K562 (cell line): ENCODE results near the gene TXNDC15. TPM values are rescaled to one million over a fixed set of nuclear protein-coding genes. Genes with fewer than 3 reads are reported as not detected.

Experiments
- BACH1 ChIP-seq: fragments of 200-800 bp; sonication (Bioruptor generic); IDR thresholded peaks from 2 replicates; pipeline ENCODE4 v1.6.1; 2016; ENCODE audit warnings: missing genetic modification characterization, missing compliant biosample characterization
- CBX8 ChIP-seq: fragments of 200-600 bp; sonication (generic); IDR thresholded peaks from 2 replicates; pipeline ENCODE4 v1.6.1; 2012; ENCODE audit warnings: borderline replicate concordance, mixed run types, low read depth, mild to moderate bottlenecking, moderate library complexity, mixed read lengths, low read length, control low read depth, inconsistent platforms; ENCODE audit not compliant: poor library complexity, severe bottlenecking; ENCODE audit errors: extremely low read depth
- CEBPG ChIP-seq, 3 experiments: fragments of 200-800 bp in 1 of 3; sonication (Bioruptor generic) in 1 of 3; sonication (generic) in 1 of 3; formaldehyde crosslinking in 1 of 3; IDR thresholded peaks in 2 of 3; conservative IDR thresholded peaks in 1 of 3; 2 replicates each; pipeline versions ENCODE4 v1.6.1 to v1.8.0; 2016 to 2022; ENCODE audit warnings: missing compliant biosample characterization in 2 of 3, missing genetic modification characterization in 2 of 3, mild to moderate bottlenecking in 1 of 3, missing genetic modification reagents in 1 of 3
- CHD1 ChIP-seq: fragments of 200-600 bp; sonication (generic); IDR thresholded peaks from one replicate; pipeline ENCODE4 v1.6.1; 2012; ENCODE audit warnings: mild to moderate bottlenecking, moderate library complexity, low read length, inconsistent platforms
- EWSR1 ChIP-seq: fragments of 450-650 bp; IDR thresholded peaks from 2 replicates; pipeline ENCODE4 v1.6.1; 2018; ENCODE audit warnings: borderline replicate concordance, mild to moderate bottlenecking, low read depth, moderate library complexity; ENCODE audit not compliant: partially characterized antibody
- MAFK ChIP-seq: IDR thresholded peaks from 2 replicates; pipeline ENCODE4 v1.6.1; 2011; ENCODE audit warnings: low read length, improper control_type of control experiment
- NFATC3 ChIP-seq: fragments of 450-650 bp; IDR thresholded peaks from 2 replicates; pipeline ENCODE4 v1.6.1; 2017; ENCODE audit warnings: mild to moderate bottlenecking
- TAF15 ChIP-seq: fragments of 200-400 bp; formaldehyde crosslinking; IDR thresholded peaks from 2 replicates; pipeline ENCODE4 v1.6.1; 2017; ENCODE audit warnings: mild to moderate bottlenecking, low read depth, low read length, moderate library complexity
- polyA plus RNA-seq, 8 experiments: library from polyadenylated mRNA; depleted of rRNA in 4 of 8; stranded (reverse) in 5 of 8; unstranded in 3 of 8; fragments of >200 nt; fragmentation: Nextera tagmentation in 2 of 8; fragmentation: Illumina TruSeq in 1 of 8; extraction: Ambion mirVana in 2 of 8; extraction: Trizol in 1 of 8; gene quantifications; 2 replicates each; pipeline versions ENCODE4 v1.2.1 to v1.2.3, GENCODE V29; 2011 to 2014; ENCODE audit warnings: inconsistent platforms in 1 of 8, missing spikeins in 1 of 8
- total RNA-seq, 7 experiments: library from RNA; depleted of rRNA in 6 of 7; stranded (reverse); fragments of >200 nt in 6 of 7; fragmentation: Illumina TruSeq in 2 of 7; extraction: Trizol in 2 of 7; gene quantifications; 2 replicates each; pipeline versions ENCODE4 v1.2.1 to v1.2.3, GENCODE V29; 2011 to 2021; ENCODE audit warnings: low replicate concordance in 1 of 7
- TF ChIP-seq, protein P1 (sequence below): fragments of 450-650 bp; IDR thresholded peaks from 2 replicates; pipeline ENCODE4 v1.6.1; 2017; ENCODE audit warnings: antibody characterized with exemption, mild to moderate bottlenecking
- TF ChIP-seq, protein P2 (sequence below), 2 experiments: fragments of 250-450 bp in 1 of 2; fragments of 450-650 bp in 1 of 2; sonication (Bioruptor Pico) in 1 of 2; IDR thresholded peaks; 2 replicates each; pipeline versions ENCODE4 v1.6.1 to v1.8.0; 2016 to 2021; ENCODE audit warnings: mild to moderate bottlenecking in 2 of 2, moderate library complexity in 2 of 2, missing compliant biosample characterization in 1 of 2, missing genetic modification characterization in 1 of 2
- TF ChIP-seq, protein P3 (sequence below), 2 experiments: fragments of 450-650 bp; IDR thresholded peaks; 2 replicates each; pipeline ENCODE4 v1.6.1; 2016; ENCODE audit warnings: mild to moderate bottlenecking in 2 of 2, borderline replicate concordance in 1 of 2, low read depth in 1 of 2, moderate library complexity in 1 of 2

The TXNDC15 gene
- total and polyA plus RNA-seq, 9 of the 15 experiments (the other 6 are each of a cell fraction or from before 2014, with no cell fraction given): 3.0 to 15.4 (median 12.3) TPM

DNA sequence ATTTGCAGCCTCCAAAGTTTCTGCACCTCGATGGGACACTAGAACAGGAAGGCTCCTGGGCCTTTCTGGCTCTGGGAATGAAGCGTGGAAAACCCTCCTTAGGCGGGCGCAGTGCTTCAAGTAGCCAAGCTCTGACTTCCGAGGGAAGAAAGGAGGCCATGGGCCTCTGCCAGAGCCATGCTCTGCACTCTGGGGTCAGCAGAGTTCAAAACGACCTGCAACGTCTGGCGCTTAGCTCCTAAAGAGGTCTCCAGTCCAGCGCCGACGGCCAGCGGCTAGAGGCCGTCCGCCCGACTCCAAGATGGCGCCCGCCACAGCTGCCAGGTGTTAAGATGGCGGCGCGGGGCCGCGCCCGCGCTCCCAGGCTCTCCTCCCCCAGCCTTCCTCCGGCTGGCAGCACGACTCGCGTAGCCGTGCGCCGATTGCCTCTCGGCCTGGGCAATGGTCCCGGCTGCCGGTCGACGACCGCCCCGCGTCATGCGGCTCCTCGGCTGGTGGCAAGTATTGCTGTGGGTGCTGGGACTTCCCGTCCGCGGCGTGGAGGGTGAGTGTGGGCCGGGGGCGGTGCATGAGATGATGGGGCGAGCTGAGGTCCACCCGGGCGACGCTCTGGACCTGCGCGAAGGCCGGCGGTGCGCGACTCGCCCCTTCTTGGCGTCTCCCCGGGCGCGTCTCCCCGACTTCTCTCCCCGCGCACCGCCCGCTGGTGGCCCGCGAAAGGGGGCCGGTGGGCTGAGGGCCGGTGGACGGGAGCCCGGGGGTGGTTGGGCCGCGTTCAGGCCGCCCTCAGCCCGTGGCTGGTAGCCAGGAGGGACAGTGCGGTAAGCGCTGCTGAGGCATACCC lies at the start of gene TXNDC15 (continued):
- TF ChIP-seq, protein P1, sequence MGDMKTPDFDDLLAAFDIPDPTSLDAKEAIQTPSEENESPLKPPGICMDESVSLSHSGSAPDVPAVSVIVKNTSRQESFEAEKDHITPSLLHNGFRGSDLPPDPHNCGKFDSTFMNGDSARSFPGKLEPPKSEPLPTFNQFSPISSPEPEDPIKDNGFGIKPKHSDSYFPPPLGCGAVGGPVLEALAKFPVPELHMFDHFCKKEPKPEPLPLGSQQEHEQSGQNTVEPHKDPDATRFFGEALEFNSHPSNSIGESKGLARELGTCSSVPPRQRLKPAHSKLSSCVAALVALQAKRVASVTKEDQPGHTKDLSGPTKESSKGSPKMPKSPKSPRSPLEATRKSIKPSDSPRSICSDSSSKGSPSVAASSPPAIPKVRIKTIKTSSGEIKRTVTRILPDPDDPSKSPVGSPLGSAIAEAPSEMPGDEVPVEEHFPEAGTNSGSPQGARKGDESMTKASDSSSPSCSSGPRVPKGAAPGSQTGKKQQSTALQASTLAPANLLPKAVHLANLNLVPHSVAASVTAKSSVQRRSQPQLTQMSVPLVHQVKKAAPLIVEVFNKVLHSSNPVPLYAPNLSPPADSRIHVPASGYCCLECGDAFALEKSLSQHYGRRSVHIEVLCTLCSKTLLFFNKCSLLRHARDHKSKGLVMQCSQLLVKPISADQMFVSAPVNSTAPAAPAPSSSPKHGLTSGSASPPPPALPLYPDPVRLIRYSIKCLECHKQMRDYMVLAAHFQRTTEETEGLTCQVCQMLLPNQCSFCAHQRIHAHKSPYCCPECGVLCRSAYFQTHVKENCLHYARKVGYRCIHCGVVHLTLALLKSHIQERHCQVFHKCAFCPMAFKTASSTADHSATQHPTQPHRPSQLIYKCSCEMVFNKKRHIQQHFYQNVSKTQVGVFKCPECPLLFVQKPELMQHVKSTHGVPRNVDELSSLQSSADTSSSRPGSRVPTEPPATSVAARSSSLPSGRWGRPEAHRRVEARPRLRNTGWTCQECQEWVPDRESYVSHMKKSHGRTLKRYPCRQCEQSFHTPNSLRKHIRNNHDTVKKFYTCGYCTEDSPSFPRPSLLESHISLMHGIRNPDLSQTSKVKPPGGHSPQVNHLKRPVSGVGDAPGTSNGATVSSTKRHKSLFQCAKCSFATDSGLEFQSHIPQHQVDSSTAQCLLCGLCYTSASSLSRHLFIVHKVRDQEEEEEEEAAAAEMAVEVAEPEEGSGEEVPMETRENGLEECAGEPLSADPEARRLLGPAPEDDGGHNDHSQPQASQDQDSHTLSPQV: peak; percentile 60
- TF ChIP-seq EWSR1: no peak
- TF ChIP-seq CBX8: no peak
- TF ChIP-seq CEBPG (CRISPR knock-in tag; IDR thresholded peaks at IDR 0.05): no peak
- TF ChIP-seq CEBPG (tag; conservative IDR thresholded peaks at IDR 0.05 in 1 of 2, IDR thresholded peaks at IDR 0.05 in 1 of 2): no peak
- no peak for TF ChIP-seq MAFK
- 0 out of 2 replicates have a peak, but pooled peaks have one; percentile 59 for TF ChIP-seq BACH1 (tag)
- TF ChIP-seq, protein P2, sequence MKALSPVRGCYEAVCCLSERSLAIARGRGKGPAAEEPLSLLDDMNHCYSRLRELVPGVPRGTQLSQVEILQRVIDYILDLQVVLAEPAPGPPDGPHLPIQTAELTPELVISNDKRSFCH (CRISPR knock-in tag; IDR thresholded peaks at IDR 0.05): no peak
- TF ChIP-seq, protein P2 (tag; IDR thresholded peaks at IDR 0.05): peak; percentile 83
- no peak for TF ChIP-seq NFATC3
- TF ChIP-seq, protein P3, sequence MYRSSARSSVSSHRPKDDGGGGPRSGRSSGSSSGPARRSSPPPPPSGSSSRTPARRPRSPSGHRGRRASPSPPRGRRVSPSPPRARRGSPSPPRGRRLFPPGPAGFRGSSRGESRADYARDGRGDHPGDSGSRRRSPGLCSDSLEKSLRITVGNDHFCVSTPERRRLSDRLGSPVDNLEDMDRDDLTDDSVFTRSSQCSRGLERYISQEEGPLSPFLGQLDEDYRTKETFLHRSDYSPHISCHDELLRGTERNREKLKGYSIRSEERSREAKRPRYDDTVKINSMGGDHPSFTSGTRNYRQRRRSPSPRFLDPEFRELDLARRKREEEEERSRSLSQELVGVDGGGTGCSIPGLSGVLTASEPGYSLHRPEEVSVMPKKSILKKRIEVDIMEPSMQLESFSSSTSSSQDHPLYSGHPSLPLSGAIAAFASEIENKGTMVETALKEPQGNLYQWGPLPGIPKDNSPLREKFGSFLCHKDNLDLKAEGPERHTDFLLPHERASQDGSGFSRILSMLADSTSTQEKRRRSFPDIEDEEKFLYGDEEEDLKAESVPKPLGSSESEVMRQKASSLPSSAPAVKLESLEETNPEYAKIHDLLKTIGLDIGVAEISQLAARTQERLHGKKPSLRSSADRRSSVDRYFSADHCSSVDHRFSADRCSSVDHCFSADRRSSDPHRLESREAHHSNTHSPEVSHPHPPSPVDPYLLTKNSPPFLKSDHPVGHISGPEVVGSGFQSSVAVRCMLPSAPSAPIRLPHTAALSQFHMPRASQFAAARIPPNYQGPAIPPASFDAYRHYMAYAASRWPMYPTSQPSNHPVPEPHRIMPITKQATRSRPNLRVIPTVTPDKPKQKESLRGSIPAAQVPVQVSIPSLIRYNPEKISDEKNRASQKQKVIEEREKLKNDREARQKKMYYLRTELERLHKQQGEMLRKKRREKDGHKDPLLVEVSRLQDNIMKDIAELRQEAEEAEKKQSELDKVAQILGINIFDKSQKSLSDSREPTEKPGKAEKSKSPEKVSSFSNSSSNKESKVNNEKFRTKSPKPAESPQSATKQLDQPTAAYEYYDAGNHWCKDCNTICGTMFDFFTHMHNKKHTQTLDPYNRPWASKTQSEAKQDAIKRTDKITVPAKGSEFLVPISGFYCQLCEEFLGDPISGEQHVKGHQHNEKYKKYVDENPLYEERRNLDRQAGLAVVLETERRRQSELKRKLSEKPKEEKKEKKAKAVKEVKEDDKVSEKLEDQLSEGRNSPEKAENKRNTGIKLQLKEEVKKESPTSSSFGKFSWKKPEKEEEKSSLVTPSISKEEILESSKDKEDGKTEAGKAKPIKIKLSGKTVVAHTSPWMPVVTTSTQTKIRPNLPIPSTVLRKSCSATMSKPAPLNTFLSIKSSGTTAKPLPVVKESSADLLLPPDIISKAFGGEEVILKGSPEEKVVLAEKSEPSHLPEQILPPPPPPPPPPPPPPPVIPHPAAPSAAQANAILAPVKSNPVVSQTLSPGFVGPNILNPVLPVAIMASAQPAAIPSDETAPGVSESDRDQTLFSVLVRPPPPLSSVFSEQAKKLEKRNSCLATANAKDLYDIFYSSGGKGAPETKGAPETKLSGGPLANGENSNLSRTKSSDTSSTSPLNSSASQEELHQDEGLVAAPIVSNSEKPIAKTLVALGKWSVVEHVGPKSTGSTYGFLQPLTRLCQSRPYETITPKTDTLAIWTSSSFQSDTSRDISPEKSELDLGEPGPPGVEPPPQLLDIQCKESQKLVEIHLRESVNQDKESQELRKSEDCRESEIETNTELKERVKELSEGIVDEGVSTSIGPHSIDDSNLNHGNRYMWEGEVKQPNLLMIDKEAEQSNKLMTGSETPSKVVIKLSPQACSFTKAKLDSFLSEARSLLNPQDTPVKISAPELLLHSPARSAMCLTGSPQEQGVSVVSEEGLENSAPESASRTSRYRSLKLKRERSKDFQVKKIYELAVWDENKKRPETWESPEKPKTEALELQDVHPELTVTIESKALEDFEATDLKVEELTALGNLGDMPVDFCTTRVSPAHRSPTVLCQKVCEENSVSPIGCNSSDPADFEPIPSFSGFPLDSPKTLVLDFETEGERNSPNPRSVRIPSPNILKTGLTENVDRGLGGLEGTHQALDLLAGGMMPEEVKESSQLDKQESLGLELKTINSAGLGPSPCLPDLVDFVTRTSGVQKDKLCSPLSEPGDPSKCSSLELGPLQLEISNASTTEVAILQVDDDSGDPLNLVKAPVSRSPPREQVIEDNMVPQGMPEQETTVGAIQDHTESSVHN (IDR thresholded peaks at IDR 0.05; ENCODE audit: borderline replicate concordance in 1 of 2, low read depth in 1 of 2): no peak
- no peak for TF ChIP-seq TAF15
- no peak for TF ChIP-seq CHD1
